Left lung (tissue), 10 donors: ENCODE data around the gene LYPLAL1. TPM values are rescaled to one million over a fixed set of nuclear protein-coding genes. Genes with fewer than 3 reads are reported as not detected.

Experiments
- ATAC-seq: fragments of 200-7000 bp; cut with Tn5 transposase; one replicate; pipeline ENCODE4 v1.9.1; 2020; ENCODE audit warnings: moderate library complexity
- DNase-seq, 4 donors: peaks; one replicate each; pipeline ENCODE4 v3.0.0-alpha.2; 2013 to 2020
- H3K27ac ChIP-seq, 2 donors: fragments of 200-600 bp; sonication (generic) in 1 of 2; one replicate each; pipeline versions ENCODE4 v1.5.0 to v1.8.0; 2020 to 2021
- H3K27me3 ChIP-seq, 2 donors: fragments of 200-600 bp; sonication (generic) in 1 of 2; one replicate each; pipeline versions ENCODE4 v1.5.0 to v1.8.0; 2020 to 2021
- H3K36me3 ChIP-seq, 2 donors: fragments of 200-600 bp; sonication (generic) in 1 of 2; one replicate each; pipeline versions ENCODE4 v1.5.0 to v1.8.0; 2020 to 2021
- H3K4me1 ChIP-seq, 2 donors: fragments of 200-600 bp; one replicate each; pipeline ENCODE4 v1.8.0; 2021
- H3K4me3 ChIP-seq, 2 donors: fragments of 200-600 bp; sonication (generic) in 1 of 2; one replicate each; pipeline versions ENCODE4 v1.5.0 to v1.8.0; 2020 to 2021; ENCODE audit warnings: mild to moderate bottlenecking in 1 of 2
- H3K9me3 ChIP-seq, 2 donors: fragments of 200-600 bp; sonication (generic) in 1 of 2; one replicate each; pipeline versions ENCODE4 v1.5.0 to v1.8.0; 2020 to 2021
- intact Hi-C, 2 donors: fragments of 100-400 bp; cut with DNase I; formaldehyde crosslinking; loops; one replicate each; pipeline versions ENCODE4 v1.11.2 to v1.14.2; 2022
- polyA plus RNA-seq, 6 donors: library from polyadenylated mRNA; unstranded; fragments of 120-200 nt; gene quantifications; one replicate each; pipeline ENCODE4 v1.2.1, GENCODE V29; 2013; ENCODE audit not compliant: insufficient read length in 6 of 6
- total RNA-seq, 2 donors: library from RNA; stranded (reverse); fragmentation: NEBNext Ultra II Directional; extraction: Animal tissue kit (Norgen Biotek cat#: 25700); gene quantifications; one replicate each; pipeline ENCODE4 v1.2.1, GENCODE V29; 2021
- TF ChIP-seq, protein P1 (sequence below), 2 donors: fragments of 200-600 bp; sonication (generic) in 1 of 2; IDR thresholded peaks; one replicate each; pipeline versions ENCODE4 v1.5.0 to v1.8.0; 2021; ENCODE audit warnings: antibody characterized with exemption in 2 of 2
- donor health status: DM: no; HTN: yes; CAD: no.
- donor health status: DM: no; HTN: no; CAD: no.

The LYPLAL1 gene
- total and polyA plus RNA-seq, 8 donors: 24.1 to 60.9 (median 52.1) TPM

DNA sequence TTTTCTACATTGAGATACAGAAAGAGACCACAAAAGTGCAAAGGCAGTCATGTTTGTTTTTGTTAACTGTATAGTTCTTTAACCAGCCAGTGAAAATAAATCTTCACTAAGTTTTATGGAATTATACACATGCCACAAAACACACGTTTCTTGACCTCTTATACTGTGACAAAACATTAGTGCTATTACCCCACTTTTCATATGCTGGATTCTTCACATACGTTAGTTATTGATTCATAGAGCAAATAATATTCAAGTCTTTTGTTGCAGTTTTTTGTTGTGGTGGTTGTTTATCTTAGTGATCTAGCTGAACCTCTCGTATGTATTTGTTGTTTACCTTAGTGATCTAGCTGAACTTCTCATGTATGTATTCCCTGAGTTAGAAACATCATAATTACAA is 28.0 kb downstream of the LYPLAL1 start:
- TF ChIP-seq, protein P1, sequence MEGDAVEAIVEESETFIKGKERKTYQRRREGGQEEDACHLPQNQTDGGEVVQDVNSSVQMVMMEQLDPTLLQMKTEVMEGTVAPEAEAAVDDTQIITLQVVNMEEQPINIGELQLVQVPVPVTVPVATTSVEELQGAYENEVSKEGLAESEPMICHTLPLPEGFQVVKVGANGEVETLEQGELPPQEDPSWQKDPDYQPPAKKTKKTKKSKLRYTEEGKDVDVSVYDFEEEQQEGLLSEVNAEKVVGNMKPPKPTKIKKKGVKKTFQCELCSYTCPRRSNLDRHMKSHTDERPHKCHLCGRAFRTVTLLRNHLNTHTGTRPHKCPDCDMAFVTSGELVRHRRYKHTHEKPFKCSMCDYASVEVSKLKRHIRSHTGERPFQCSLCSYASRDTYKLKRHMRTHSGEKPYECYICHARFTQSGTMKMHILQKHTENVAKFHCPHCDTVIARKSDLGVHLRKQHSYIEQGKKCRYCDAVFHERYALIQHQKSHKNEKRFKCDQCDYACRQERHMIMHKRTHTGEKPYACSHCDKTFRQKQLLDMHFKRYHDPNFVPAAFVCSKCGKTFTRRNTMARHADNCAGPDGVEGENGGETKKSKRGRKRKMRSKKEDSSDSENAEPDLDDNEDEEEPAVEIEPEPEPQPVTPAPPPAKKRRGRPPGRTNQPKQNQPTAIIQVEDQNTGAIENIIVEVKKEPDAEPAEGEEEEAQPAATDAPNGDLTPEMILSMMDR (IDR thresholded peaks at IDR 0.05): no peak
- peaks cover 0 to 6% of the 10 kb centered on the region in 2 donors for H3K36me3 ChIP-seq
- DNase-seq (no peak), ATAC-seq (no peak)
- H3K4me3 ChIP-seq: no peak overlapping the region
- intact Hi-C loops: no loop called here
- no peak overlapping the region for H3K27ac ChIP-seq
- no peaks in the 10 kb centered on the region for H3K9me3 ChIP-seq
- H3K4me1 ChIP-seq: no peaks in the 10 kb centered on the region
- H3K27me3 ChIP-seq: no peaks in the 10 kb centered on the region

DNA sequence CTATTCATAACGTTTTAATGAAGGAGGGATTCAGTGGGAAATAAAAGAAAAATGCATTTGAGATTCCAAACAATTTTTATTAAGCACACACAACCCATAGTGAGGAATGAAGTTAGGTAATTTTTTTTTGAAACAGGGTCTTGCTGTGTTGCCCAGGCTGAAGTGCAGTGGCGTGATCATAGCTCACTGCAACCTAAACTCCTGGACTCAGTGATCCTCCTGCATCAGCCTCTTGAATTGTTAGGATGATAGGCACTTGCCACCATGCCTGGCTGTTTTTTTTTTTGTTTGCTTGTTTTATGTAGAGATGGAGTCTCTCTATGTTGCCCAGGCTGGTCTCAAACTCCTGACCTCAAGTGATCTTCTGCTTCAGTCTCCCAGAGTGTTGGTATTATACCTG is 28.9 kb downstream of the LYPLAL1 start:
- Histone ChIP-seq H3K4me1 (no peaks in the 10 kb centered on the region), H3K36me3 (peaks cover 0 to 3% of the 10 kb centered on the region in 2 donors), H3K9me3 (no peaks in the 10 kb centered on the region), H3K27me3 (no peaks in the 10 kb centered on the region), H3K27ac (no peak overlapping the region), H3K4me3 (no peak overlapping the region)
- ATAC-seq (no peak), DNase-seq (no peak)
- TF ChIP-seq, protein P1 (IDR thresholded peaks at IDR 0.05): no peak
- intact Hi-C loops: no loop called here

DNA sequence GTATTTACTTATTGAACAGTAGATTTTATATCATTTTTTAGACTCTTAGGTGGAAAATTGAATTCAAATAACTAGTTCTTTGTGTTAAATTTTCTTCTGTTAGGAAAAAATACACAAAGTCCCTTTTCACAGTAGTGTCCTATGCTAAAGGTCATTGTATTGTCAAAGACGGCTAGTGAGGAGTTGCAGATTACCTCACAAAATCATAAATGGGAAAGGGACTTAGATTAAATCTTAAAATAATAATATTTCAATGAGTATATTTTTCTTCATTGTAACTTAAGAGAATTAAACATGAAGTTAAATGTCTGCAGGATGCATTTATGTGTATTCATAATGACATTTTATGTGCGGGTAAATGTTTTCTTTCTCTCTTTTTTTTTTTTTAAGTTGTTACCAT is 32.7 kb downstream of the LYPLAL1 start:
- no peak overlapping the region for H3K27ac ChIP-seq
- no peaks in the 10 kb centered on the region for H3K36me3 ChIP-seq
- no peak overlapping the region for H3K4me3 ChIP-seq
- no peak for ATAC-seq
- H3K9me3 ChIP-seq: no peaks in the 10 kb centered on the region
- TF ChIP-seq, protein P1 (IDR thresholded peaks at IDR 0.05): no peak
- DNase-seq: no peak
- H3K4me1 ChIP-seq: no peaks in the 10 kb centered on the region
- intact Hi-C loops: no loop called here
- no peaks in the 10 kb centered on the region for H3K27me3 ChIP-seq

DNA sequence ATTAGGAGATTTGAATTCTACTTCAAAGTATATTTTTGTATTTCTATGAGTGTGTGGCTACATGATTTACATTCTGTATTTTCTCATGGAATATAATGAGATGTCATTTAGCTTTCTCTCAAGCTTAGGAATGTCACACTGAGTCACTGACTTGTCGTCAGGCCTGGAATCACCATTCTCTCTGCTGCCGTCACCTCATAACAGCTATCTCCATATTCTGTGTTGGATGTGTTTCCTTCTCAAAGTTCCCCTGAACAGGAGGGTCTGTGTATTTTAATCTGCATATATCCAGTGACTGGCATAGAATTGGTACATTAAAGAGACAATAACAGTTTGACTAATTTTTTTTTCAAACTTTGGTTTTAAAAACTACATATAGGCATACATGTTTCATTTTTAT is 35.9 kb downstream of the LYPLAL1 start:
- DNase-seq (no peak), ATAC-seq (no peak)
- Histone ChIP-seq H3K27ac (no peak overlapping the region), H3K27me3 (no peaks in the 10 kb centered on the region), H3K9me3 (no peaks in the 10 kb centered on the region), H3K4me3 (no peak overlapping the region), H3K36me3 (no peaks in the 10 kb centered on the region), H3K4me1 (no peaks in the 10 kb centered on the region)
- TF ChIP-seq, protein P1 (IDR thresholded peaks at IDR 0.05): no peak
- intact Hi-C loops: no loop called here

DNA sequence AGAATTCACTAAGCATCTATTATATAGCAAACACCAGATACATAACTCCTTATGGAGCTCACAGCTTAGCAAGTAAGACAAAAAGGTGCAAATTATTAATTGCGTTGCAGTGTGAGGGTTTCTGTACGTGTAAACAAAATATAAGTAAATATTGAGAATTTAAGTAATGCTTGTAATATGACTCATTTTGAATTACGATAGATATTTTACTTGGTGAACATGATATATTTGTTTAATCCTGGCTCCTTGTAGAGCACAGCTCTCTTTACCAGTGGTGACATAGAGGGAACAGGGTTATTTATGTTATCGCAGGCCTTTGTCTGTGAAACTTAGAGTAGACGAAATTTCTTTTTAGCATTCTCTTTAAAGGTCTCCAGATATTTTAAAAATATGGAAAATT is 36.4 kb downstream of the LYPLAL1 start:
- no peaks in the 10 kb centered on the region for H3K4me1 ChIP-seq
- DNase-seq: no peak
- H3K27ac ChIP-seq: no peak overlapping the region
- TF ChIP-seq, protein P1 (IDR thresholded peaks at IDR 0.05): no peak
- intact Hi-C loops: no loop called here
- no peaks in the 10 kb centered on the region for H3K9me3 ChIP-seq
- no peak for ATAC-seq
- no peaks in the 10 kb centered on the region for H3K27me3 ChIP-seq
- no peak overlapping the region for H3K4me3 ChIP-seq
- peaks cover 0 to 2% of the 10 kb centered on the region in 2 donors for H3K36me3 ChIP-seq
